Upper lobe of left lung (tissue), 6 donors: ENCODE data around the gene TMEM198. TPM values are rescaled to one million over a fixed set of nuclear protein-coding genes. Genes with fewer than 3 reads are reported as not detected.
A peak's percentile ranks its signal among the peaks of the same experiment; 100 is the strongest.

Experiments
- ATAC-seq, 2 donors: fragments of 200-7000 bp; cut with Tn5 transposase; one replicate each; pipeline ENCODE4 v1.9.1; 2022; ENCODE audit warnings: mild to moderate bottlenecking in 2 of 2, moderate library complexity in 2 of 2; ENCODE audit not compliant: low FRiP score in 2 of 2
- DNase-seq, 2 donors: peaks; one replicate each; pipeline ENCODE4 v3.0.0-alpha.2; 2019 to 2020
- H3K27ac ChIP-seq, 4 donors: fragments of 200-600 bp; sonication (generic); one replicate each; pipeline ENCODE4 v1.5.1; 2016 to 2019
- H3K27me3 ChIP-seq, 4 donors: fragments of 200-600 bp; sonication (generic); one replicate each; pipeline ENCODE4 v1.5.1; 2017 to 2019
- H3K36me3 ChIP-seq, 4 donors: fragments of 200-600 bp; sonication (generic); one replicate each; pipeline ENCODE4 v1.5.1; 2016 to 2019
- H3K4me1 ChIP-seq, 4 donors: fragments of 200-600 bp; sonication (generic); one replicate each; pipeline ENCODE4 v1.5.1; 2018 to 2019
- H3K4me3 ChIP-seq, 4 donors: fragments of 200-600 bp; sonication (generic); one replicate each; pipeline ENCODE4 v1.5.1; 2017 to 2019; ENCODE audit warnings: mild to moderate bottlenecking in 2 of 4, moderate library complexity in 1 of 4
- H3K9me3 ChIP-seq, 4 donors: fragments of 200-600 bp; sonication (generic); one replicate each; pipeline ENCODE4 v1.5.1; 2018 to 2019
- CTCF ChIP-seq, 6 experiments: fragments of 450-650 bp in 4 of 6; fragments of 200-600 bp in 2 of 6; sonication (generic) in 2 of 6; IDR thresholded peaks; one replicate each; pipeline ENCODE4 v1.5.1; 2016 to 2019; ENCODE audit warnings: antibody characterized with exemption in 6 of 6
- EP300 ChIP-seq, 4 donors: sonication (generic); formaldehyde crosslinking; IDR thresholded peaks; one replicate each; pipeline ENCODE4 v1.5.1; 2017; ENCODE audit warnings: antibody characterized with exemption in 4 of 4, control low read depth in 2 of 4
- POLR2A ChIP-seq, 4 donors: fragments of 450-650 bp; IDR thresholded peaks; one replicate each; pipeline ENCODE4 v1.5.1; 2016 to 2017; ENCODE audit warnings: antibody characterized with exemption in 4 of 4, mild to moderate bottlenecking in 2 of 4
- POLR2AphosphoS5 ChIP-seq, 2 donors: sonication (generic); formaldehyde crosslinking; IDR thresholded peaks; one replicate each; pipeline ENCODE4 v1.5.1; 2017; ENCODE audit warnings: antibody characterized with exemption in 2 of 2
- WGBS, 2 donors: methylation state at CpG; one replicate each; pipeline ENCODE4 v1.1.5; 2017 to 2018; 5-methylcytosine and 5-hydroxymethylcytosine counted together
- total RNA-seq, 6 donors: library from RNA; depleted of rRNA in 4 of 6; stranded (reverse); fragments of >200 nt in 4 of 6; gene quantifications; one replicate each; pipeline versions ENCODE4 v1.1.0 to v1.2.1, GENCODE V29; 2016 to 2021
- donor health status: DM: no; HTN: no; CAD: no; lungs with moderate emphysema.
- donor health status: DM: no; HTN: yes; CAD: no; lungs with severe emphysema.

The TMEM198 gene
- total RNA-seq, 6 donors from 2014 or later, result 1.9 to 12.6 (median 4.2) TPM

GRCh38 chr2:219506153-219506801 is 37.6 kb upstream of the TMEM198 start:
- 73 to 91% methylated on average over 8 to 23 of the region's 23 CpGs for WGBS, 2 donors
- Histone ChIP-seq H3K27ac (no peak overlapping the region), H3K9me3 (no peaks in the 10 kb centered on the region), H3K27me3 (peaks cover 0 to 25% (median 5%) of the 10 kb centered on the region in 4 donors), H3K4me3 (no peak overlapping the region), H3K36me3 (peaks cover 13 to 53% (median 42%) of the 10 kb centered on the region in 4 donors), H3K4me1 (peaks cover 15 to 25% (median 16%) of the 10 kb centered on the region in 4 donors)
- TF ChIP-seq POLR2AphosphoS5 (IDR thresholded peaks at IDR 0.05), result no peak
- TF ChIP-seq EP300 (IDR thresholded peaks at IDR 0.05), result no peak
- no peak for TF ChIP-seq CTCF (IDR thresholded peaks at IDR 0.05)
- no peak for TF ChIP-seq POLR2A (IDR thresholded peaks at IDR 0.05)
- ATAC-seq (no peak), DNase-seq (peak in 1 of 2 donors; percentile 65)

DNA sequence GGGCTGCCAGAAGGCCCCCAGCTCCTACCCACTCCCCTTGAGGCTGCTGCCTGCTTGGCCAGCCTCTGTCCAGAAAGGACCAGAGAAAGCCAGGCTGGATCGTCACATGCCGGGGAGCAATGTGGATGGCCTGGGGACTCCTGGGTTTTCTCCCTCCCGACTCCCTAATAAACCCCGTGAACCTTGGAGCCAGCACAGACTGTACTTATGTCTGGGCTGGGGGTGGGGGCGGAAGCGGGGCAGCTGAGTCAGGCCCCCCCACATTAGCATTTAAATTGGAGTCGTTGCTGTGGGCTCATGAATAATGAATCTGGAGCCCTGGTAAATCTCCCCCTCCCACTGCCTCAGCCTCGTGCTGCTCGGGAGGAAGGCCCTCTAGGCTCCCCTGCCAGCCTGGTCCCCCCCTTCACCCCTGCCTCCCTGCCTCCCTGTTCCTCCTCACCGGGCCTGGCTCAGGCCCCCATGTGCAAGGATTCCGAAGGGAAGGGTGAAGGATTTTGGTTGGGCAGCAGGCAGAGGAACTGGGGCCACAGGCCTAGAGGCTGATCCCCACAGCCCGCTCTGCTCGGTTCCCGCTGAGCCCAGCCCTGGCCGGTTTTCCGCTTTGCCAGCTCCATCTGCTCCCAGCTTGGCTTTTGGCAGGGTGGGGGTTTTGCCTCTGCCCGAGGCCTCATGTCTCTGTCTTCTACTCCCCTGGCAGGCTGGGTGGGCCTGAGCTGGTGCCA is 36.9 kb upstream of the TMEM198 start:
- peaks cover 0 to 32% (median 9%) of the 10 kb centered on the region in 4 donors for H3K27me3 ChIP-seq
- no peak overlapping the region for H3K27ac ChIP-seq
- WGBS, 2 donors, result 67 to 91% methylated on average over 1 to 17 of the region's 17 CpGs
- H3K4me3 ChIP-seq, result no peak overlapping the region
- TF ChIP-seq POLR2AphosphoS5 (IDR thresholded peaks at IDR 0.05) (no peak), POLR2A (IDR thresholded peaks at IDR 0.05) (no peak), EP300 (IDR thresholded peaks at IDR 0.05) (no peak), CTCF (IDR thresholded peaks at IDR 0.05) (no peak)
- peaks cover 13 to 49% (median 40%) of the 10 kb centered on the region in 4 donors for H3K36me3 ChIP-seq
- H3K9me3 ChIP-seq, result no peaks in the 10 kb centered on the region
- H3K4me1 ChIP-seq, result peaks cover 15 to 25% (median 16%) of the 10 kb centered on the region in 4 donors
- peak in 1 of 2 donors; percentile 63 for DNase-seq
- ATAC-seq, result no peak

GRCh38 chr2:219507581-219508443 is 36.0 kb upstream of the TMEM198 start:
- peaks cover 13 to 42% (median 36%) of the 10 kb centered on the region in 4 donors for H3K36me3 ChIP-seq
- no peaks in the 10 kb centered on the region for H3K9me3 ChIP-seq
- TF ChIP-seq POLR2AphosphoS5 (IDR thresholded peaks at IDR 0.05) (no peak), CTCF (IDR thresholded peaks at IDR 0.05) (no peak), POLR2A (IDR thresholded peaks at IDR 0.05) (no peak), EP300 (IDR thresholded peaks at IDR 0.05) (no peak)
- DNase-seq, result no peak
- WGBS, 2 donors, result 59 to 66% methylated on average over 5 to 8 of the region's 8 CpGs
- no peak overlapping the region for H3K27ac ChIP-seq
- H3K27me3 ChIP-seq, result peaks cover 0 to 37% (median 11%) of the 10 kb centered on the region in 4 donors
- ATAC-seq, result no peak
- H3K4me3 ChIP-seq, result no peak overlapping the region
- peaks cover 15 to 25% (median 16%) of the 10 kb centered on the region in 4 donors for H3K4me1 ChIP-seq

DNA sequence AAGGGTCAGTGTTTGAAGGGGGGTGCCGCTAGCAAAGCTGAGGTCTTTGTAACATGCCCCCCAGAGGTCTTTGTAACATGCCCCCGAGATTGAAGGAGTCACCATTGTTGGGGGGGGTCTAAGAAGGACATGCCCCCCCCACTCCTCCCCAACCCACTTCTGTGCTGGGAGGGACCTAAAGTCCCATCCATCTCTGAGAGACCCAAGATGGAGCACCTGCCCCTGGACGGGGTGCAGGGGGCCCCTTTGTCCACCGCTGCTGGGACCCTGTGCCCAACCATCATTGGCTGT is 35.4 kb upstream of the TMEM198 start:
- TF ChIP-seq POLR2AphosphoS5 (IDR thresholded peaks at IDR 0.05) (no peak), CTCF (IDR thresholded peaks at IDR 0.05) (no peak), EP300 (IDR thresholded peaks at IDR 0.05) (no peak), POLR2A (IDR thresholded peaks at IDR 0.05) (no peak)
- peaks cover 0 to 37% (median 14%) of the 10 kb centered on the region in 4 donors for H3K27me3 ChIP-seq
- peaks cover 15 to 25% (median 16%) of the 10 kb centered on the region in 4 donors for H3K4me1 ChIP-seq
- H3K9me3 ChIP-seq, result no peaks in the 10 kb centered on the region
- ATAC-seq, result no peak
- WGBS, 2 donors, result 77 to 100% methylated on average over 1 to 4 of the region's 4 CpGs
- peaks cover 13 to 38% (median 35%) of the 10 kb centered on the region in 4 donors for H3K36me3 ChIP-seq
- DNase-seq, result no peak
- H3K27ac ChIP-seq, result no peak overlapping the region
- H3K4me3 ChIP-seq, result no peak overlapping the region
